ENCODE data around the gene GPR137B. TPM values are rescaled to one million over a fixed set of nuclear protein-coding genes. Genes with fewer than 3 reads are reported as not detected.

Gene GPR137B
- total and polyA plus RNA-seq, 9 of the 15 experiments (the other 6 are each of a cell fraction or from before 2014, with no cell fraction given): 0.04 to 1.0 (median 0.62) TPM

GRCh38 chr1:236168716-236169429 is 26.5 kb downstream of the GPR137B start (continued):
- TF ChIP-seq ZNF282 (CRISPR knock-in tag; IDR thresholded peaks at IDR 0.05): no peak
- TF ChIP-seq SOX6 (IDR thresholded peaks at IDR 0.05): peak; percentile 60
- peak; percentile 55; the same call in 1 of the 2 replicates for TF ChIP-seq CBFA2T2 (conservative IDR thresholded peaks at IDR 0.05)
- no peak for TF ChIP-seq MBD1 (CRISPR knock-in tag; IDR thresholded peaks at IDR 0.05)
- TF ChIP-seq POLR2B (IDR thresholded peaks at IDR 0.05; ENCODE audit: low read depth, partially characterized antibody): no peak
- no peak for TF ChIP-seq MAX (CRISPR knock-in tag; IDR thresholded peaks at IDR 0.05)
- no peak for TF ChIP-seq ELF1 (tag; IDR thresholded peaks at IDR 0.05)
- no peak for TF ChIP-seq KDM1A (IDR thresholded peaks at IDR 0.05)
- TF ChIP-seq HDAC8 (tag; IDR thresholded peaks at IDR 0.05): 0 out of 2 replicates have a peak, but pooled peaks have one; percentile 51
- TF ChIP-seq ZKSCAN8 (CRISPR knock-in tag; IDR thresholded peaks at IDR 0.05): peak; percentile 29; the same call in 1 of the 2 replicates
- peak; percentile 74 for TF ChIP-seq GABPA (tag; conservative IDR thresholded peaks at IDR 0.05; ENCODE audit: low read depth)
- peak; percentile 89; the same call in 1 of the 2 replicates for TF ChIP-seq JUN (IDR thresholded peaks at IDR 0.05; ENCODE audit: borderline replicate concordance, low read depth, low read length)
- TF ChIP-seq JUN (CRISPR knock-in tag; IDR thresholded peaks at IDR 0.05; ENCODE audit: borderline replicate concordance): no peak
- peak in 1 of 2 experiments; percentile 87; a peak in 2 of 4 replicates for TF ChIP-seq RCOR1 (IDR thresholded peaks at IDR 0.05; ENCODE audit: borderline replicate concordance in 1 of 2, low read depth in 2 of 2, low read length in 2 of 2)
- no peak for TF ChIP-seq POLR3G (IDR thresholded peaks at IDR 0.05; ENCODE audit: extremely low read depth, insufficient read length, insufficient replicate concordance)
- TF ChIP-seq ZNF589 (CRISPR knock-in tag; IDR thresholded peaks at IDR 0.05; ENCODE audit: low read depth): peak; percentile 68; the same call in 1 of the 2 replicates
- no peak for TF ChIP-seq ZNF3 (CRISPR knock-in tag; IDR thresholded peaks at IDR 0.05)
- TF ChIP-seq CTCF (IDR thresholded peaks at IDR 0.05 in 2 of 3, conservative IDR thresholded peaks at IDR 0.05 in 1 of 3; ENCODE audit: insufficient read depth in 2 of 3, low read depth in 1 of 3, low read length in 3 of 3): peak; percentile 6 to 24 (median 9); a peak in 1 of 6 replicates
- TF ChIP-seq ZNF780A (CRISPR knock-in tag; IDR thresholded peaks at IDR 0.05): no peak
- TF ChIP-seq E2F4 (CRISPR knock-in tag; IDR thresholded peaks at IDR 0.05; ENCODE audit: low read depth): no peak
- TF ChIP-seq EGR1 (conservative IDR thresholded peaks at IDR 0.05): no peak
- TF ChIP-seq ZBTB1 (CRISPR knock-in tag; IDR thresholded peaks at IDR 0.05; ENCODE audit: borderline replicate concordance, low read depth): no peak

Data from K562 (cell line).